22Rv1 (cell line): Measurements from ENCODE around the gene MRPS23.

Experiments used
- CTCF ChIP-seq: fragments of 450-650 bp; IDR thresholded peaks from 2 replicates; pipeline ENCODE4 v1.5.1; 2017; ENCODE audit warnings: mild to moderate bottlenecking
- ZFX ChIP-seq: fragments of 450-650 bp; IDR thresholded peaks from 2 replicates; pipeline ENCODE4 v1.6.1; 2017; ENCODE audit warnings: antibody characterized with exemption, borderline replicate concordance

GRCh38 chr17:57838453-57838852 lies 11.4 kb downstream of the MRPS23 start:
- no peak for TF ChIP-seq CTCF
- no peak for TF ChIP-seq ZFX
